ENCODE data around the gene RPL19. TPM values are rescaled to one million over a fixed set of nuclear protein-coding genes. Genes with fewer than 3 reads are reported as not detected.

The RPL19 gene
- polyA plus RNA-seq, 1 donor (not counting 4 experiments of a cell fraction or from before 2014, with no cell fraction given), result 1,957 TPM

DNA sequence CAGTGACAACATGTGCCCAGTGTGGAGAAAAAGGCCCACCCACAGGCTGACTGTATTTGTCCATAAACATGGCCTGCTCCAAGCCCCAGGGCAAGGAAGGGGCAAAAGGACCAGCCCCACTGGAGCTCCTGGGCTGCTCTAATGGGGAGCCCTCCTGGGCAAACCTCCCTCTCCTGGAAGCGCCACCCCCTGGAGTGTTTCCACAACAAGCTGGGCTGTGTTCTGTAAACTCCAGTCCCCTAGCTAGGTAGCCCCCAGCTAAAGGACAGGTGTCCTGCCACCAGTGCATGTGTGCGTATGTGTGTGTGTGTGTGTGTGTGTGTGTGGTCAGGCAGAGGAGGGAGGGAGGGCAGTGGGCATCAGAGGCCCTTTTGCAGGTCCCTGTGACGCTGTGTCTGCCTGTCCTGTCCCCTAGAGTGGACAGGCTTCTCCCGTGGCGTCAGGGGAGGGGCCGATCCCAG, 36.9 kb downstream of the RPL19 start:
- no peak for FAIRE-seq
- TF ChIP-seq EZH2 (IDR thresholded peaks at IDR 0.05; ENCODE audit: low read length) (no peak), CTCF (optimal IDR thresholded peaks at IDR 0.05 in 1 of 3, IDR thresholded peaks at IDR 0.05 in 1 of 3, conservative IDR thresholded peaks at IDR 0.05 in 1 of 3; ENCODE audit: extremely low read depth in 1 of 3, insufficient read depth in 2 of 3, low read length in 3 of 3) (no peak)
- H3K9me3 ChIP-seq (ENCODE audit: control insufficient read depth, low read depth, low read length), result no peaks in the 10 kb centered on the region
- H3K27ac ChIP-seq (ENCODE audit: control insufficient read depth, insufficient read depth, low read length), result no peak overlapping the region
- H3K27me3 ChIP-seq (ENCODE audit: control insufficient read depth, extremely low read depth, insufficient read depth, low read length), result peaks cover 3% of the 10 kb centered on the region
- H2AFZ ChIP-seq (ENCODE audit: control insufficient read depth, low read length), result no peak overlapping the region
- H3K79me2 ChIP-seq (ENCODE audit: control insufficient read depth, insufficient read depth, low read length), result no peaks in the 10 kb centered on the region
- H3K9me1 ChIP-seq (ENCODE audit: control insufficient read depth, extremely low read depth, insufficient read depth, low read length), result no peaks in the 10 kb centered on the region
- no peak overlapping the region for H3K4me2 ChIP-seq (ENCODE audit: control insufficient read depth, extremely low read depth, insufficient read depth, low read depth, low read length)
- no peaks in the 10 kb centered on the region for H3K36me3 ChIP-seq (ENCODE audit: control insufficient read depth in 2 of 2, extremely low read depth in 1 of 2, insufficient read depth in 2 of 2, low read length in 2 of 2)
- H3K9ac ChIP-seq (ENCODE audit: control insufficient read depth, extremely low read depth, insufficient read depth, low read length), result no peak overlapping the region
- DNase-seq (ENCODE audit: low read depth, low spot score), result no peak
- no peaks in the 10 kb centered on the region for H4K20me1 ChIP-seq (ENCODE audit: control insufficient read depth, extremely low read depth, insufficient read depth, low read length)
- H3K4me1 ChIP-seq (ENCODE audit: control insufficient read depth, extremely low read depth, insufficient read depth, low read length), result peaks cover 3% of the 10 kb centered on the region
- dilution Hi-C loops (cut with MboI; ENCODE audit: extremely low pct_ligation_motif_present, low sequenced_read_pairs), result no loop called here
- no peak overlapping the region for H3K4me3 ChIP-seq (ENCODE audit: control insufficient read depth in 2 of 3, extremely low read depth in 1 of 3, insufficient read depth in 2 of 3, low read depth in 1 of 3, low read length in 3 of 3)

DNA sequence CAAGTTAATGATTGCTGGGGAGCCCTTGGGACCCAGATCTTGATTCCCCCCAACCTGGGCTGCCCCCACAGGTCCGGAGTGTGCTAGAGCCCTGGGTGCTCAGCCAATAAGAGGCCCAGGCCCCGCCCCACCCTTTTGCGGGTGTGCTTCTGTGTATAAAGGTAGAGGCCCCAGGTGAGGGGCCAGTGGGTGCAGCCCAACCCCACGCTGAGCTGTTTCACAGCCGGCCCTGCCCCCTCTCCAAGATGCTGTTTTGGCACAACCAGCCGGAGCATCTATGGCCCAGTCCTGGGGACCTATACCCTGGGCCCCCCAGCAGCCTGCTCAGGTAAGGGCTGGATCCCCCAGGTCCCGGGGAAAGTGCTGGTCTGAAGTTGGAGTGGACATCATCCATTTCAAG, 37.5 kb downstream of the RPL19 start:
- no peaks in the 10 kb centered on the region for H3K36me3 ChIP-seq (ENCODE audit: control insufficient read depth in 2 of 2, extremely low read depth in 1 of 2, insufficient read depth in 2 of 2, low read length in 2 of 2)
- H3K27me3 ChIP-seq (ENCODE audit: control insufficient read depth, extremely low read depth, insufficient read depth, low read length), result peaks cover 3% of the 10 kb centered on the region
- peaks cover 3% of the 10 kb centered on the region for H3K4me1 ChIP-seq (ENCODE audit: control insufficient read depth, extremely low read depth, insufficient read depth, low read length)
- DNase-seq (ENCODE audit: low read depth, low spot score) (no peak), FAIRE-seq (no peak)
- H3K9me3 ChIP-seq (ENCODE audit: control insufficient read depth, low read depth, low read length), result no peaks in the 10 kb centered on the region
- H3K4me3 ChIP-seq (ENCODE audit: control insufficient read depth in 2 of 3, extremely low read depth in 1 of 3, insufficient read depth in 2 of 3, low read depth in 1 of 3, low read length in 3 of 3), result no peak overlapping the region
- H3K79me2 ChIP-seq (ENCODE audit: control insufficient read depth, insufficient read depth, low read length), result no peaks in the 10 kb centered on the region
- no peaks in the 10 kb centered on the region for H3K9me1 ChIP-seq (ENCODE audit: control insufficient read depth, extremely low read depth, insufficient read depth, low read length)
- no peak for TF ChIP-seq EZH2 (IDR thresholded peaks at IDR 0.05; ENCODE audit: low read length)
- no peak for TF ChIP-seq CTCF (optimal IDR thresholded peaks at IDR 0.05 in 1 of 3, IDR thresholded peaks at IDR 0.05 in 1 of 3, conservative IDR thresholded peaks at IDR 0.05 in 1 of 3; ENCODE audit: extremely low read depth in 1 of 3, insufficient read depth in 2 of 3, low read length in 3 of 3)
- H4K20me1 ChIP-seq (ENCODE audit: control insufficient read depth, extremely low read depth, insufficient read depth, low read length), result no peaks in the 10 kb centered on the region
- dilution Hi-C loops (cut with MboI; ENCODE audit: extremely low pct_ligation_motif_present, low sequenced_read_pairs), result no loop called here
- no peak overlapping the region for H3K4me2 ChIP-seq (ENCODE audit: control insufficient read depth, extremely low read depth, insufficient read depth, low read depth, low read length)
- no peak overlapping the region for H2AFZ ChIP-seq (ENCODE audit: control insufficient read depth, low read length)
- no peak overlapping the region for H3K9ac ChIP-seq (ENCODE audit: control insufficient read depth, extremely low read depth, insufficient read depth, low read length)
- H3K27ac ChIP-seq (ENCODE audit: control insufficient read depth, insufficient read depth, low read length), result no peak overlapping the region

Data from keratinocyte (primary cell).